ENCODE data around the gene TUBA3D.

DNA sequence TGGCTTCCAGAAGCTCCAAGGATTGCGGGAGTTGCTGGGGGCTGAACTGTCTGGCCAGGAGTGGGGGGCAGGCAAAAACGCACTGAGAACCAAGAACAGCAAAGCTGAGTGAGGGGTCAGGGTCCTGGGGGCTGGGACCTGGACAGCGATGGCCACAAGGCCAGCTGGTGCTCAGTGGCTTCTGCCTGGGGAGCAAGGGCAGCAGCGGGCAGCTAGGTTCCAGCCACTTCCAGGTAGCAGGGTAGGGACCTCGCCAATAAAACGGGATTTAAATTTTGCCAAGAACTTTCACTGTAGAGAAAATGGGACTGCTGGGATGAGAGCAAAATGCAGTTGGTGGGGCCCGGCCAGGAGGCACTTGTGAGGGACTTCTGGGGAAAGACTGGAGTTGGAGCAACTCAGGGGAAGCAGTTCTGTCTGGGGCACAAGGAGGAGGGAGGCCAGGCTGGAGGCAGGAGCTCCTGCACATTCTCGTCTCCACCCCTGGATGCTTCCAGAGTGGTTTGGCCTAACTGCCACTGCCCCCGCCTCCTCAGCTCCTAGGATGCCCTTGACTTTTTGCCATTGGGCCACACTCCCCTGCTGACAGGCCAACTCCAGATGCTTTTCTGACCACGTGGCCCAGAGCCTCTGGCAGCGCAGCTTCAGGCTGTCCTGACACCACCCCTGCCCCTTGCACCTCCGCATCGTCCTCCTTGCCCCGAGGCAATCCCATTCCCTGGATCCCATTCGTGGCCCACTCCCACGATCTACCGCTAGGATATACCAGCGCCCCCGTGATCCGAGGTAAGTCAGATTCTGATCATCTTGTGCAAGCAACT is 46.3 kb downstream of the TUBA3D start:
- TF ChIP-seq MAFK (IDR thresholded peaks at IDR 0.05; ENCODE audit: partially characterized antibody) (no peak), POLR2A (IDR thresholded peaks at IDR 0.05; ENCODE audit: low read length) (no peak), HMGXB4 (CRISPR knock-in tag; IDR thresholded peaks at IDR 0.05; ENCODE audit: borderline replicate concordance) (no peak), MYC (IDR thresholded peaks at IDR 0.05; ENCODE audit: borderline replicate concordance, low read length) (no peak), HOXA7 (CRISPR knock-in tag; IDR thresholded peaks at IDR 0.05) (no peak), CBX8 (IDR thresholded peaks at IDR 0.05) (no peak)
- TF ChIP-seq, protein P1, sequence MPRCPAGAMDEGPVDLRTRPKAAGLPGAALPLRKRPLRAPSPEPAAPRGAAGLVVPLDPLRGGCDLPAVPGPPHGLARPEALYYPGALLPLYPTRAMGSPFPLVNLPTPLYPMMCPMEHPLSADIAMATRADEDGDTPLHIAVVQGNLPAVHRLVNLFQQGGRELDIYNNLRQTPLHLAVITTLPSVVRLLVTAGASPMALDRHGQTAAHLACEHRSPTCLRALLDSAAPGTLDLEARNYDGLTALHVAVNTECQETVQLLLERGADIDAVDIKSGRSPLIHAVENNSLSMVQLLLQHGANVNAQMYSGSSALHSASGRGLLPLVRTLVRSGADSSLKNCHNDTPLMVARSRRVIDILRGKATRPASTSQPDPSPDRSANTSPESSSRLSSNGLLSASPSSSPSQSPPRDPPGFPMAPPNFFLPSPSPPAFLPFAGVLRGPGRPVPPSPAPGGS (IDR thresholded peaks at IDR 0.05), result no peak
- TF ChIP-seq, protein P2, sequence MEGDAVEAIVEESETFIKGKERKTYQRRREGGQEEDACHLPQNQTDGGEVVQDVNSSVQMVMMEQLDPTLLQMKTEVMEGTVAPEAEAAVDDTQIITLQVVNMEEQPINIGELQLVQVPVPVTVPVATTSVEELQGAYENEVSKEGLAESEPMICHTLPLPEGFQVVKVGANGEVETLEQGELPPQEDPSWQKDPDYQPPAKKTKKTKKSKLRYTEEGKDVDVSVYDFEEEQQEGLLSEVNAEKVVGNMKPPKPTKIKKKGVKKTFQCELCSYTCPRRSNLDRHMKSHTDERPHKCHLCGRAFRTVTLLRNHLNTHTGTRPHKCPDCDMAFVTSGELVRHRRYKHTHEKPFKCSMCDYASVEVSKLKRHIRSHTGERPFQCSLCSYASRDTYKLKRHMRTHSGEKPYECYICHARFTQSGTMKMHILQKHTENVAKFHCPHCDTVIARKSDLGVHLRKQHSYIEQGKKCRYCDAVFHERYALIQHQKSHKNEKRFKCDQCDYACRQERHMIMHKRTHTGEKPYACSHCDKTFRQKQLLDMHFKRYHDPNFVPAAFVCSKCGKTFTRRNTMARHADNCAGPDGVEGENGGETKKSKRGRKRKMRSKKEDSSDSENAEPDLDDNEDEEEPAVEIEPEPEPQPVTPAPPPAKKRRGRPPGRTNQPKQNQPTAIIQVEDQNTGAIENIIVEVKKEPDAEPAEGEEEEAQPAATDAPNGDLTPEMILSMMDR (IDR thresholded peaks at IDR 0.05), result no peak

Measured in A549 (cell line).